H9 (cell line): Measurements from ENCODE around the gene HTD2. TPM values are rescaled to one million over a fixed set of nuclear protein-coding genes. Genes with fewer than 3 reads are reported as not detected.

ENCODE experiments used
- DNase-seq: peaks from one replicate; pipeline ENCODE4 v3.0.0-alpha.2; 2017
- H2AFZ ChIP-seq: one replicate; pipeline ENCODE4 v1.6.1; 2013; ENCODE audit warnings: mild to moderate bottlenecking, low read length, control low read depth, moderate library complexity
- H2AK5ac ChIP-seq: 2 replicates; pipeline ENCODE4 v1.6.1; 2013; ENCODE audit warnings: low read length, control low read depth, mixed read lengths; ENCODE audit not compliant: insufficient read length
- H2BK120ac ChIP-seq: one replicate; pipeline ENCODE4 v1.6.1; 2013; ENCODE audit warnings: low read depth, mild to moderate bottlenecking, low read length, control low read depth, inconsistent platforms; ENCODE audit not compliant: poor library complexity, severe bottlenecking
- H2BK12ac ChIP-seq: 2 replicates; pipeline ENCODE4 v1.6.1; 2013; ENCODE audit warnings: low read length, control low read depth, mixed read lengths, low read depth; ENCODE audit not compliant: insufficient read length
- H2BK15ac ChIP-seq: 2 replicates; pipeline ENCODE4 v1.6.1; 2013; ENCODE audit warnings: low read depth, low read length, control low read depth
- H2BK20ac ChIP-seq: one replicate; pipeline ENCODE4 v1.6.1; 2013; ENCODE audit warnings: low read depth, mild to moderate bottlenecking, low read length, control low read depth, inconsistent platforms; ENCODE audit not compliant: poor library complexity, severe bottlenecking
- H2BK5ac ChIP-seq: 2 replicates; pipeline ENCODE4 v1.6.1; 2013; ENCODE audit warnings: low read length, control low read depth, mixed read lengths; ENCODE audit not compliant: insufficient read length
- H3K14ac ChIP-seq: 2 replicates; pipeline ENCODE4 v1.6.1; 2013; ENCODE audit warnings: low read length, control low read depth; ENCODE audit not compliant: insufficient read depth
- H3K18ac ChIP-seq: 2 replicates; pipeline ENCODE4 v1.6.1; 2013; ENCODE audit warnings: low read depth, mild to moderate bottlenecking, mixed read lengths, low read length, control low read depth; ENCODE audit not compliant: insufficient read length
- H3K23ac ChIP-seq: 2 replicates; pipeline ENCODE4 v1.6.1; 2013; ENCODE audit warnings: low read length, control low read depth, mixed read lengths, low read depth; ENCODE audit not compliant: insufficient read length
- H3K23me2 ChIP-seq: 2 replicates; pipeline ENCODE4 v1.6.1; 2013; ENCODE audit warnings: low read depth, mild to moderate bottlenecking, mixed read lengths, low read length, control low read depth; ENCODE audit not compliant: insufficient read length, poor library complexity, severe bottlenecking
- H3K27ac ChIP-seq: 2 replicates; pipeline ENCODE4 v1.5.1; 2013; ENCODE audit warnings: low read length, control low read depth, mixed read lengths, low read depth; ENCODE audit not compliant: insufficient read length
- H3K27me3 ChIP-seq: 2 replicates; pipeline ENCODE4 v1.6.1; 2013; ENCODE audit warnings: low read length, control low read depth, inconsistent platforms; ENCODE audit not compliant: insufficient read depth
- H3K4ac ChIP-seq: 2 replicates; pipeline ENCODE4 v1.6.1; 2013; ENCODE audit warnings: low read depth, mild to moderate bottlenecking, control low read depth, inconsistent platforms, low read length, moderate library complexity
- H3K4me1 ChIP-seq: 2 replicates; pipeline ENCODE4 v1.6.1; 2013; ENCODE audit warnings: low read length, control low read depth, inconsistent platforms; ENCODE audit not compliant: insufficient read depth
- H3K4me2 ChIP-seq: 2 replicates; pipeline ENCODE4 v1.6.1; 2013; ENCODE audit warnings: low read length, control low read depth, mixed read lengths; ENCODE audit not compliant: insufficient read length, insufficient read depth
- H3K56ac ChIP-seq: 2 replicates; pipeline ENCODE4 v1.6.1; 2013; ENCODE audit warnings: low read depth, mild to moderate bottlenecking, mixed read lengths, low read length, control low read depth; ENCODE audit not compliant: insufficient read length
- H3K79me1 ChIP-seq: 2 replicates; pipeline ENCODE4 v1.6.1; 2013; ENCODE audit warnings: low read depth, mild to moderate bottlenecking, moderate library complexity, low read length, control low read depth, inconsistent platforms; ENCODE audit not compliant: insufficient read depth, poor library complexity, severe bottlenecking
- H3K79me2 ChIP-seq: 2 replicates; pipeline ENCODE4 v1.6.1; 2013; ENCODE audit warnings: low read length, control low read depth, inconsistent platforms; ENCODE audit not compliant: insufficient read depth
- H3K9ac ChIP-seq: 2 replicates; pipeline ENCODE4 v1.6.1; 2013; ENCODE audit warnings: low read length, control low read depth, mixed read lengths; ENCODE audit not compliant: insufficient read length; ENCODE audit errors: extremely low read depth
- H3K9me3 ChIP-seq: one replicate; pipeline ENCODE4 v1.6.1; 2013; ENCODE audit warnings: low read depth, low read length, inconsistent platforms; ENCODE audit not compliant: control insufficient read depth
- H3T11ph ChIP-seq: one replicate; pipeline ENCODE4 v1.6.1; 2013; ENCODE audit warnings: mild to moderate bottlenecking, low read length, control low read depth, inconsistent platforms
- H4K20me1 ChIP-seq: one replicate; pipeline ENCODE4 v1.6.1; 2013; ENCODE audit not compliant: control insufficient read depth, insufficient read length, insufficient read depth
- H4K5ac ChIP-seq: 2 replicates; pipeline ENCODE4 v1.6.1; 2013; ENCODE audit warnings: low read depth, mild to moderate bottlenecking, mixed read lengths, low read length, control low read depth; ENCODE audit not compliant: insufficient read length
- H4K8ac ChIP-seq: replicated peaks from 2 replicates; pipeline ENCODE4 v1.6.1; 2013; ENCODE audit warnings: low read length, control low read depth, mixed read lengths, low read depth; ENCODE audit not compliant: insufficient read length
- H4K91ac ChIP-seq: 2 replicates; pipeline ENCODE4 v1.6.1; 2013; ENCODE audit warnings: low read depth, mild to moderate bottlenecking, moderate library complexity, mixed read lengths, low read length, control low read depth; ENCODE audit not compliant: insufficient read length
- H3K27ac Mint-ChIP-seq, 3 experiments: 2 replicates in 2 of 3; 3 replicates in 1 of 3; pipeline ENCODE4 v1.8.0; 2020 to 2021; ENCODE audit warnings: mixed read lengths in 3 of 3, mild to moderate bottlenecking in 1 of 3, moderate library complexity in 1 of 3
- H3K27me3 Mint-ChIP-seq: 2 replicates; pipeline ENCODE4 v1.8.0; 2021; ENCODE audit warnings: low read depth, mild to moderate bottlenecking, moderate library complexity, mixed read lengths
- H3K36me3 Mint-ChIP-seq, 3 experiments: 2 replicates in 2 of 3; 3 replicates in 1 of 3; pipeline ENCODE4 v1.8.0; 2020 to 2021; ENCODE audit warnings: low read depth in 3 of 3, mixed read lengths in 3 of 3; ENCODE audit not compliant: insufficient read depth in 1 of 3
- H3K4me1 Mint-ChIP-seq, 2 experiments: 2 replicates each; pipeline ENCODE4 v1.8.0; 2020; ENCODE audit warnings: mixed read lengths in 2 of 2
- H3K4me3 Mint-ChIP-seq, 2 experiments: 2 replicates in 1 of 2; 3 replicates in 1 of 2; pipeline ENCODE4 v1.8.0; 2020 to 2021; ENCODE audit warnings: mild to moderate bottlenecking in 2 of 2, mixed read lengths in 2 of 2, moderate library complexity in 1 of 2
- H3K9me3 Mint-ChIP-seq, 2 experiments: 2 replicates in 1 of 2; 3 replicates in 1 of 2; pipeline ENCODE4 v1.8.0; 2020; ENCODE audit warnings: mild to moderate bottlenecking in 2 of 2, mixed read lengths in 2 of 2, moderate library complexity in 1 of 2
- CTCF ChIP-seq: fragments of 200-600 bp; sonication (generic); conservative IDR thresholded peaks from 3 replicates; pipeline ENCODE4 v1.8.0; 2021; ENCODE audit warnings: antibody characterized with exemption, mild to moderate bottlenecking
- WGBS: extraction: QIAGEN DNeasy Blood & Tissue Kit; methylation state at CpG from one replicate; pipeline ENCODE4 v1.1.7; 2013; ENCODE audit warnings: missing lambda C conversion rate, low lambda C conversion rate, mixed read lengths; ENCODE audit not compliant: insufficient read length; ENCODE audit errors: extremely low coverage; 5-methylcytosine and 5-hydroxymethylcytosine counted together
- total RNA-seq: library from RNA; stranded (reverse); gene quantifications from 2 replicates; pipeline ENCODE4 v1.2.1, GENCODE V29; 2021

HTD2 gene
- total RNA-seq, 1 experiment from 2014 or later = 13.4 TPM

GRCh38 chr3:58260733-58261132 is 45.6 kb upstream of the HTD2 start:
- Histone ChIP-seq H3K4me2 (no peak overlapping the region), H3K23me2 (no peaks in the 10 kb centered on the region), H3K18ac (no peak overlapping the region), H4K5ac (no peak overlapping the region), H3K4me1 (no peaks in the 10 kb centered on the region), H2AK5ac (no peak overlapping the region), H4K20me1 (no peaks in the 10 kb centered on the region), H3K56ac (no peak overlapping the region), H3K79me1 (no peaks in the 10 kb centered on the region), H3K27me3 (no peaks in the 10 kb centered on the region), H3K9ac (no peak overlapping the region), H2BK12ac (no peak overlapping the region), H2BK15ac (no peak overlapping the region), H3K27ac (no peak overlapping the region), H3K4ac (no peak overlapping the region), H3K14ac (no peak overlapping the region), H4K8ac (no peak overlapping the region), H3K23ac (no peak overlapping the region), H3K9me3 (no peaks in the 10 kb centered on the region), H3K79me2 (no peaks in the 10 kb centered on the region), H3T11ph (no peak overlapping the region), H2BK120ac (no peak overlapping the region), H2BK20ac (no peak overlapping the region), H2BK5ac (no peak overlapping the region), H2AFZ (no peak overlapping the region), H4K91ac (no peak overlapping the region)
- H3K4me1 Mint-ChIP-seq = no peaks in the 10 kb centered on the region
- no peak overlapping the region; a peak in 1 of 7 replicates for H3K27ac Mint-ChIP-seq
- no CpG with 5 or more reads among the region's 6 CpGs for WGBS
- no peak for TF ChIP-seq CTCF
- no peaks in the 10 kb centered on the region; the same call in 1 of the 2 replicates for H3K27me3 Mint-ChIP-seq
- H3K4me3 Mint-ChIP-seq = no peak overlapping the region
- no peaks in the 10 kb centered on the region for H3K36me3 Mint-ChIP-seq
- H3K9me3 Mint-ChIP-seq = no peaks in the 10 kb centered on the region
- DNase-seq = no peak
